HFFc6 (cell line): Measurements from ENCODE around the gene ACTN1. TPM values are rescaled to one million over a fixed set of nuclear protein-coding genes. Genes with fewer than 3 reads are reported as not detected.
A peak's percentile ranks its signal among the peaks of the same experiment; 100 is the strongest.
"Not testable (repeated sequence)": the region's sequence is repeated elsewhere in the genome, so short reads cannot be mapped to it uniquely, and the experiment has no call there.

Experiments
- DNase-seq: peaks from one replicate; pipeline ENCODE4 v3.0.0-alpha.2; 2018
- H3K27ac Mint-ChIP-seq: 2 replicates; pipeline ENCODE4 v1.8.0; 2020; ENCODE audit warnings: mild to moderate bottlenecking, mixed read lengths
- H3K27me3 Mint-ChIP-seq: 2 replicates; pipeline ENCODE4 v1.8.0; 2021; ENCODE audit warnings: mild to moderate bottlenecking, moderate library complexity, mixed read lengths; ENCODE audit not compliant: insufficient read depth
- H3K36me3 Mint-ChIP-seq: 2 replicates; pipeline ENCODE4 v1.8.0; 2021; ENCODE audit warnings: low read depth, mixed read lengths
- H3K4me1 Mint-ChIP-seq: 2 replicates; pipeline ENCODE4 v1.8.0; 2020; ENCODE audit warnings: low read depth, mixed read lengths
- H3K4me3 Mint-ChIP-seq: 2 replicates; pipeline ENCODE4 v1.8.0; 2020; ENCODE audit warnings: mild to moderate bottlenecking, moderate library complexity, mixed read lengths
- H3K9me3 Mint-ChIP-seq: 2 replicates; pipeline ENCODE4 v1.8.0; 2020; ENCODE audit warnings: mild to moderate bottlenecking, mixed read lengths
- total RNA-seq, 6 experiments: library from RNA; stranded (reverse); fragmentation: NEBNext Ultra II Directional; extraction: Animal tissue kit (Norgen Biotek cat#: 25700); gene quantifications; 2 replicates in 1 of 6; 3 replicates in 5 of 6; pipeline ENCODE4 v1.2.3, GENCODE V29; 2021
- TF ChIP-seq, protein P1 (sequence below): fragments of 200-600 bp; sonication (generic); IDR thresholded peaks from 2 replicates; pipeline ENCODE4 v1.5.0; 2021; ENCODE audit warnings: antibody characterized with exemption, mild to moderate bottlenecking

Gene ACTN1
- total RNA-seq, 6 experiments from 2014 or later, result 749 to 847 (median 825) TPM

DNA sequence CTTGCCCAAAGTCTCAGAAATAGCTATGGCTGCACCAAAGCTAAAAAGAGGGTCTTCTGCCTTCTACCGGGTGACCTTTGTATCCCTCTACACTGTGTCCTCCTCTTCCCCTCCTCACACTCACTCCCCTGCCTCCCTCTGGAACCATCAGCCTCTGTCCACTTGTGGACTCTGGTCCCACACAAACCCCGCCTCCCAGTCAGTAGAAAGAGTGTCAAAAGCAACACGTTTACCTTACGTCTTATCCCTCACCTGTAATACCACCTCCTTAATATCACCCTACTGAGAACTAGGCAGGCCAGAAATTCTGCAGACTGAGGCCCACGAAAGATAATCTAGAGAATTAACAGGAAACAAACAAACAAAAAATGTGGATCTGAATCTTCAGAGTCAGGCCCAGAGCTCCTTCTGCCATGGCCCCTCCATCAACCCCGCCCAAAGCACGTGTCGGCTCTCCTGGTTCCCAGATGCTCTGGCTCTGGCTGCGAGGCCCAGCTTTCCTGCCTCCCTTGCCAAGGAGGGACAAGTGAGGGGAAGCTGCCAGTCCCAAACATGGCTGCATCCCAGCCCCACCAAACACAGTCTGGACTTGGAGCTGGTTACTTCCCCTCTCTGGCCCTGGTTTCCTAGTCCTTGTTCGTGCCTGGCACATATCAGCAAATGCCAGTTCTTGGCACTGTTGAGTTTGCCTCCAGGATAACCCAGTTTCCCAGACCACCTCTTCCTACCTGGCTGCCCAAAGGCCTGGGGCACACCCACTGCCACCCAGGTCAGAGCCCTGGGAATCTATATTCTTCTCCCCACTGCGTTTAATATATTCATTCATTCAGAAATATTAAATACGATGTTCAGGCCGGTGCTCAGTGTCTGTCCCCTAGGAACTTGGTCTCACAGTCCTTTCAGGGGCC is 2.7 kb downstream of the ACTN1 start:
- H3K4me1 Mint-ChIP-seq, result peaks cover 76% of the 10 kb centered on the region
- no peaks in the 10 kb centered on the region for H3K9me3 Mint-ChIP-seq
- H3K27ac Mint-ChIP-seq, result peak overlapping the region; percentile 95
- peaks cover 64% of the 10 kb centered on the region for H3K36me3 Mint-ChIP-seq
- H3K4me3 Mint-ChIP-seq, result peak overlapping the region; percentile 87
- peaks cover 17% of the 10 kb centered on the region for H3K27me3 Mint-ChIP-seq
- TF ChIP-seq, protein P1, sequence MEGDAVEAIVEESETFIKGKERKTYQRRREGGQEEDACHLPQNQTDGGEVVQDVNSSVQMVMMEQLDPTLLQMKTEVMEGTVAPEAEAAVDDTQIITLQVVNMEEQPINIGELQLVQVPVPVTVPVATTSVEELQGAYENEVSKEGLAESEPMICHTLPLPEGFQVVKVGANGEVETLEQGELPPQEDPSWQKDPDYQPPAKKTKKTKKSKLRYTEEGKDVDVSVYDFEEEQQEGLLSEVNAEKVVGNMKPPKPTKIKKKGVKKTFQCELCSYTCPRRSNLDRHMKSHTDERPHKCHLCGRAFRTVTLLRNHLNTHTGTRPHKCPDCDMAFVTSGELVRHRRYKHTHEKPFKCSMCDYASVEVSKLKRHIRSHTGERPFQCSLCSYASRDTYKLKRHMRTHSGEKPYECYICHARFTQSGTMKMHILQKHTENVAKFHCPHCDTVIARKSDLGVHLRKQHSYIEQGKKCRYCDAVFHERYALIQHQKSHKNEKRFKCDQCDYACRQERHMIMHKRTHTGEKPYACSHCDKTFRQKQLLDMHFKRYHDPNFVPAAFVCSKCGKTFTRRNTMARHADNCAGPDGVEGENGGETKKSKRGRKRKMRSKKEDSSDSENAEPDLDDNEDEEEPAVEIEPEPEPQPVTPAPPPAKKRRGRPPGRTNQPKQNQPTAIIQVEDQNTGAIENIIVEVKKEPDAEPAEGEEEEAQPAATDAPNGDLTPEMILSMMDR, result no peak
- peak; percentile 31 for DNase-seq

DNA sequence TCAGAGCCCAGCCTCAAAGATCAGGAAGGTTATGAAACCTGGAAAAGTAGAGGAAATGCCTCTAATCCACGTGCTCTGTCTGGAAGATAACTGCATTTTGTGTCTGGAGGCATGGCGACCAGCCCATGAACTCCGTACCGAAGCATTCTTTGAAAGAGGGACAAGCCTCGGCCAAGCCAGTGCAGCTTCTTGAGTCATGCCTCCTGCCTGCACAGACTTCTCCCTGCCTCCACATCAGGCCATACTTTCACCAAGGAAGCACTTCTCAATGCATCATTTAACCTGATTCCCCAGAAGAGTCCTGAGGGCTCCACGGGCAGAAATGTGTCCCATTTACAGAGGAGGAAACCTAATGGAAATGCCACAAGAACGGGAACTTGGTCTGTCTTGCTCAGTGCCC is 3.4 kb downstream of the ACTN1 start:
- TF ChIP-seq, protein P1, result no peak
- peaks cover 71% of the 10 kb centered on the region for H3K36me3 Mint-ChIP-seq
- H3K4me3 Mint-ChIP-seq, result peak overlapping the region; percentile 87
- DNase-seq, result peak; percentile 82
- H3K27ac Mint-ChIP-seq, result peak overlapping the region; percentile 95
- no peaks in the 10 kb centered on the region for H3K9me3 Mint-ChIP-seq
- H3K27me3 Mint-ChIP-seq, result peaks cover 19% of the 10 kb centered on the region
- H3K4me1 Mint-ChIP-seq, result peaks cover 76% of the 10 kb centered on the region

DNA sequence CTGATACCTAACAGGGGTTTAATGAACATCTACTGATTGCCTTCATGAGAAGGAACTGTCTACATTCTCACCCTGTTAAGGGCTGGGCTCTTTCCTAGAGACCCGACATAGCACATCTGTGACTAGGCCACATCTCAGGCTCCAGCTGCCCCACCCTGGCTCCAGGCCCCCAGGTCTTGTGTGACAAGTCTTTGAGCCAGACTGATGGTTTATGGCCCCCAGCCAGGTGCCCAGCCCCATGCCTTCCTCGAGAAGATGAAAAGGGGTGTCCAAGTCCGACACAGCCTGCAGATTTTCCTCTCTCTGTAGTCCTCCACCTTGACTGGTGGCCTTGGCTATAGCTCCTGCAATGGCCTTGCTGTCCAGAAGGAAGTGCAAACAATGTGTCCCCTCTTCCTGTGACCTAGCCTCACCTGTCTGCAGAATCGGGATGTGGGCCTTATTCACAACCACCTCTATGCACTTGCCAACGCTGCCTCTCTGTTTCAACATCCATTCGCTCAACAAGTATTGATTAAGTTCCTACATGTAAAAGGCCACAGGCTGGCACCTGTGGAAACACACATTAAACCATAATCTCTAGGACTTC is 4.2 kb downstream of the ACTN1 start:
- TF ChIP-seq, protein P1, result no peak
- Mint-ChIP-seq H3K4me1 (peaks cover 76% of the 10 kb centered on the region), H3K9me3 (no peaks in the 10 kb centered on the region), H3K27me3 (peaks cover 20% of the 10 kb centered on the region), H3K27ac (peak overlapping the region; percentile 95), H3K36me3 (peaks cover 77% of the 10 kb centered on the region), H3K4me3 (peak overlapping the region; percentile 87)
- DNase-seq, result no peak

DNA sequence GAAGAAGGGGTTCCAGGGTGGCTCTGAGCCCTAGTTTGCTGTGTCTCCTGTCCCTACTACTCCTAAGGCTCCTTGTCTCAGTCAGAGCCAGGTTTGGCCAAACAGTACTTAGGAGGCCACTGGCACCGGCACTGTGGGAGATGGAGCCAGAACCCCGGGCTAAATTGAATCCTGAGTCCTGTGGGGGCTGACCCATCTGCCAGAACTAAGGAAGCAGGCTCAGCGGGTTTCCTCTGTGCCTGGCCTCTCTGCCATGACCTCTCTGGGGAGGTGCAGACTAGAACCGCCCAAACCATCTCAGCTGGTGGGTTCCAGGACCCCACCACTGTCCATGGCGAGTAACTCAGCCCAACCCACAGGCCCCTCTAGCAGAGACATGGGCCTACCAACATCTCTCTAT is 5.5 kb downstream of the ACTN1 start:
- peaks cover 88% of the 10 kb centered on the region for H3K4me1 Mint-ChIP-seq
- H3K27me3 Mint-ChIP-seq, result peaks cover 22% of the 10 kb centered on the region
- H3K4me3 Mint-ChIP-seq, result no peak overlapping the region
- H3K36me3 Mint-ChIP-seq, result peaks cover 79% of the 10 kb centered on the region
- TF ChIP-seq, protein P1, result no peak
- 0 out of 2 replicates have a peak overlapping the region, but pooled peaks have one; percentile 38 for H3K27ac Mint-ChIP-seq
- DNase-seq, result no peak
- H3K9me3 Mint-ChIP-seq, result no peaks in the 10 kb centered on the region

DNA sequence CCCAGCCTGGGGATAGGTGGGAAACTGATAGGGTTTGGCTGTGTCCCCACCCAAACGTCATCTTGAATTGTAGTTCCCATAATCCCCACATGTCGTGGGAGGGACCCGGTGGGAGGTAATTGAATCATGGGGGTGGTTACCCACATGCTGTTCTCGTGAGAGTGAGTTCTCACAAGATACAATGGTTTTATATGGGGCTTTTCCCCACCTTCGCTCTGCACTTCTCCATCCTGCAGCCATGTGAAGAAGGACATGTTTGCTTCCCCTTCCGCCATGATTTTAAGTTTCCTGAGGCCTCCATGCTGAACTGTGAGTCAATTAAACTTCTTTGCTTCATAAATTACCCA is 5.9 kb downstream of the ACTN1 start:
- DNase-seq, H3K9me3 Mint-ChIP-seq, H3K4me3 Mint-ChIP-seq: not testable (repeated sequence)
- peak overlapping the region; percentile 38; the same call in 1 of the 2 replicates for H3K27ac Mint-ChIP-seq
- H3K4me1 Mint-ChIP-seq, result peaks cover 92% of the 10 kb centered on the region
- H3K36me3 Mint-ChIP-seq, result peaks cover 81% of the 10 kb centered on the region
- H3K27me3 Mint-ChIP-seq, result peaks cover 24% of the 10 kb centered on the region
